Measurements from ENCODE around the gene COL9A3.
A peak's percentile ranks its signal among the peaks of the same experiment; 100 is the strongest.
"Not testable (repeated sequence)": the region's sequence is repeated elsewhere in the genome, so short reads cannot be mapped to it uniquely, and the experiment has no call there.

Gene COL9A3

GRCh38 chr20:62837790-62838127 is 20.9 kb downstream of the COL9A3 start:
- no peak for DNase-seq

GRCh38 chr20:62838128-62838891 is 21.5 kb downstream of the COL9A3 start:
- no peak for DNase-seq

GRCh38 chr20:62839261-62839660 is 22.4 kb downstream of the COL9A3 start:
- no peak for DNase-seq

GRCh38 chr20:62839816-62840215 is 23.0 kb downstream of the COL9A3 start:
- no peak for DNase-seq

- DNase-seq, result peak; percentile 7
These were observed 23.7 kb downstream of the COL9A3 start for GRCh38 chr20:62840244-62841197.

DNA sequence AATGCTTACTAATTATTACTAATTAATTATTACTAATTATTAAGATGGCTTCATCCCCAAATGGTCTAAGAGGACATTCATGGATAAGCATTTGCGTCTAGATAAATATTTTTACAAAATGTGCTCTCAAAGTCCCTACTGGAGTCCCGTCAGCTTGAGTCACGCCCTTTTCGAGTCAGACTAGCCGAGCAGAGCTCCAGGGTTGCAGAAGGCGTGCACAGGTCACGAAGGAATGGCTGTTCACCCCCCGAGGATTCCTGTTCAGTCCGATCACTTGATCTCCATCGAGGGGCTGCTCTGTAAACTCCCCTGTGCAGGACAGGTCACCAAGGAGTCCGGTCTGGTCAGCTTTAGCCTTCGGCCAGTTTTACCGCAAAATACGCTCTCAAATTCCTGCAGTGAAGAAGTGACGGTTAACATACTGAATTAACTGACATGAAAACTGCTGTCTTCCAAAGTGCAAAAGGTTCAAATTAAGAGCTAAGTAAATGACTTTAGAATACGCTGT is 24.9 kb downstream of the COL9A3 start:
- no peak for DNase-seq

DNA sequence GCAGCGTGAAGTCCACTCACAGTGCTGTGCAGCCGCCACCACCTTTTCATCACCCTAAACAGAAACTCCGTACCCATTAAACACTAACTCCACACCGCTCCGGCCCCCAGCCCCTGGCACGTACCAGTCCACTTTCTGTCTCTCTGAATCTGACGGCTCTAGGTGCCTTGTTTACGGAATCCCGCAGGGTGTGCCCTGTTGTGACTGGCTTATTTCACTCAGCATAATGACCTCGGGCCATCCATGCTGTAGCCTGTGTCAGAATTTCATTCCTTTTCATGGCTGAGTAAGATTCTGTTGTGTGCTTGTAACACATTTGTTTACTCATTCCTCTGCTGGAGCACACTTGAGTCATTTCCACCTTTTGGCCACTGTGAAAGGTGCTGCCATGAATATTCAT is 26.8 kb downstream of the COL9A3 start:
- no peak for DNase-seq

DNA sequence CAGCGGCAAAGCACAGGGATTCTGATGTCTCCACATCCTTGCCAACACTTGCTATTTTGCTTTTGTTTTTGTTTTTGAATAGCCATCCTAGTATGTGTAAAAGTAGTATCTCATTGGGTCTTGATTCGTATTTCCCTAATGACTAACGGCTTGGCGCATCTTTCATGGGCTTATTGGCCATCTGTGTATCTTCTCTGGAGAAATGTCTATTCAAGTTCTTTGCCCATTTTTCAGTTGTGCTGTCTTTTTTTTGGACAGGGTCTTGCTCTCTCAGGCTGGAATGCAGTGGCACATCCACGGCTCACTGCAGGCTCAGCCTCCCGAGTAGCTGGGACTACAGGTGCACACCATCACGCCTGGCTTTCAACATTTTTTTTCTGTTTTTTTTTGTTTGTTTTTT is 27.3 kb downstream of the COL9A3 start:
- no peak for DNase-seq

DNA sequence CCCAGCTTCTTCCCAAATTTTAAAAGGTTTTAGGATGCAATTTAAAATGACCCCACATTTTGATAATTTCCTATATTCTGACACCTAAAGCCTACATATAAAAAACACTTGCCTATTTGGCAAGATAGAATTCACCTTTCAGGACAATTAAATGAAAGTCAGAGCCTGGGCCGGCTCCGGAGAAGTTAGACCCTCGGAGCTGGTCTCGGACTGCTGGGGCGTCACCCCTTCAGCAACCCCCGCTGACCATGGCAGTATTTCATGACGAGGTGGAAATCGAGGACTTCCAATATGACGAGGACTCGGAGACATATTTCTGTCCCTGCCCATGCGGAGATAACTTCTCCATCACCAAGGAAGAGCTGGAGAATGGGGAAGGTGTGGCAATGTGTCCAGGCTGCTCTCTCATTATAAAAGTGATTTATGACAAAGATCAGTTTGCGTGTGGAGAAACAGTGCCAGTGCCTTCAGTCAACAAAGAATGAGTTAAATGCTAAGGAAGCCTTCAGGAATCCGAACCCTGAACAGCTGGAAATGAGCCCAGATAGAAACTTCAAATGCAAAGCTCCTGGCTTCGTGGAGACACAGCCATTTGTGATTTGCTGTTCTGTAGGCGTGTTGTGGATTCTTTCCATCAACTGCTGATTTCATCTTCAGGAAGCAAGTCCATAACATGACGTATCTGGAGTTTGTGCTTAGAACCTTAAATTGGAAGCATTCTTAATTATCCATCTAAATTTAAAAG is 28.7 kb downstream of the COL9A3 start:
- DNase-seq, result no peak

DNA sequence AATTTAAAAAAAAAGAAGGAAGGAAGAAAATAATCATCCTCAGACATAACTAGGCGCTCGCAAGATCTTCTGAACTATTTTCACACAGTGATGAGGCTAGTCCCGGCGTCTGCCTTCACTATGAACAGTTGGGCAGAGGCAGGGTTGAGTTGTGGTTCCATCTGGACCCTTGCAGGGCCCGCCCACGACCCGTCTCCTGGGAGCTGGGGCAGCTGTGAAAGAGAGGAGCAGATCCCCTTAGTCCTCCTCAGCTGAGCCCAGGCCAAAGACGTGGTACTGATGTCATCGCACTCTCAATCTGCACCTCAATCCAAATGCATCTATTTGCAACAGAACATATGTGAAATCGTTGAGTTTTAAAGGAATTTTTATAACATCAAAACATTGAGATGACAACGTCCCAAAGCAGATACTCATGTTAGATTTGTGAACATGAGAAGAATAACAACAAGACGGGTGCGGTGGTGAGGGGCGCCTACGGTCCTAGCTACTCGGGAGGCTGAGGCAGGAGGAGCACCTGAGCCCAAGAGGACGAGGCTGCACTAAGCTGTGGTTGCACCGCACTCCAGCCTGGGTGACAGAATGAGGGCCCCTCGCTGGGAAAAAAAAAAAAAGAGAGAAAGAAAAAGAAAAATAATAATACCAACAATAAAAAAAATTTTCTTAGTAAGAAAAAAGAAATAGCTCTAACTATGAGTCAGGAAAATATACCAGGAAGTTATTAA is 29.5 kb downstream of the COL9A3 start:
- no peak for DNase-seq

GRCh38 chr20:62848917-62849316 is 32.1 kb downstream of the COL9A3 start:
- not testable (repeated sequence) for DNase-seq

- DNase-seq, result no peak
These were observed 32.6 kb downstream of the COL9A3 start for GRCh38 chr20:62849431-62849830.

DNA sequence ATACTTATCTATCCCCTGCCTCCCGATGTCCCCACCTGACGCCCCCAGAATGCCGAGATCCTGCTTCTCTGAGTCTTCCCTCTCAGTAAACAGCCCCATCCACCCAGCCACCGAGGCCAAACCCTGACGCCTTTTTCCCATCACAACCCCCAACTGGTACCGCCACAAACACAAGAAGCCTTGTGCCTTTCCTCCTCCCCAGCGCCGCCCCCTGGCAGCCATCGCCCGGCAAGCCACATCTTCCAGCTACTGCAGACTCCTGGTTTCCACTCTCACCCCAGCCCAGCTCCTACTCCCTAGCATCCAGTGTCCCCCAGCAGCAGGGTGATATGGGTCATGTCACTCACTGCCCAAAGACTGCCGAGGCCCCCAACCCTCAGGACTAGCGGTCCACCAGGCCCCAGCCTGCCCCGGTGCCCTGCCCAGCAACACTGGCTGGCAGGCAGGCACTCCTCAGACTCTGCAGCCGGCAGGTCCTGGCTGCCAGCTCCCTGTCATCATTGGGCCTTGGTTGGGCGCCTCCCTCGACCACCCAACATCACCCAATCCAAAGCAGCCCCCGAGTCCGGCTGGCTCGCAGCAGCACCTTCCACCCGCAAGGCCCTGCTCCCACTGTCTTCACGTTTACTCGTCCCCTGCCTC is 33.6 kb downstream of the COL9A3 start:
- DNase-seq, result no peak

DNA sequence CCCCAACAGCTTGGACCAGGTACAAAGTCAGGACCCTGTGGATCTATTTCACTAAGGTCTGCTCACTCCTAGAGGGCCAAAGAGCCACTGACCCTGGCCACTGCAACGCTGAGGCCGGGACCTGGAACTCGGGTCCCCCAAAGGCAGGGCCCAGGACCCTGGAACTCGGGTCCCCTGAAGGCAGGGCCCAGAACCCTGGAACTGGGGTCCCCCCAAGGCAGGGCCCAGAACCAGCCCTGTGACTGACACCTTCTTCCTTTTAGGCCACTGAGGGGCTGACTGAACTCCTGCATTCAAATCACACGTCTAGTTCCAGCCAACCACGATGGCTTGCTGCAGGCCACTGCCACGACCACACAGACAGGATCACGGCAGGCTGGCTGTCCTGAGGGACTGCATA is 35.3 kb downstream of the COL9A3 start:
- DNase-seq, result no peak

- no peak for DNase-seq
These were observed 36.0 kb downstream of the COL9A3 start for GRCh38 chr20:62852841-62853240.

DNA sequence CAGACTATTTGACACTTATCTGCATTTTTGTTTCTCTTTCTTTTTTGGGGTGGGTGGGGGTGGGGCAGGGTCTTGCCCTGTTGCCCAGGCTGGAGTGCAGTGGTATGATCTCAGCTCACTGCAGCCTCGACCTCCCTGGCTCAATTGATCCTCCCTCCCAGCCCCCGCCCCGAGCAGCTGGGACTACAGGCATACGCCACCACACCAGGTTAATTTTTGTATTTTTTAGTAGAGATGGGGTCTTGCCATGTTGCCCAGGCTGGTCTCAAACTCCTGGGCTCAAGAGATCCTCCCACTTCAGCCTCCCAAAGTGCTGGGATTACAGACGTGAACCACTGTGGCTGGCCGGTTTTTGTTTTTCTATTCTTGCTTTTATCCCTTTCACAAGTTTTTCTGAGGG is 36.5 kb downstream of the COL9A3 start:
- DNase-seq, result not testable (repeated sequence)

DNA sequence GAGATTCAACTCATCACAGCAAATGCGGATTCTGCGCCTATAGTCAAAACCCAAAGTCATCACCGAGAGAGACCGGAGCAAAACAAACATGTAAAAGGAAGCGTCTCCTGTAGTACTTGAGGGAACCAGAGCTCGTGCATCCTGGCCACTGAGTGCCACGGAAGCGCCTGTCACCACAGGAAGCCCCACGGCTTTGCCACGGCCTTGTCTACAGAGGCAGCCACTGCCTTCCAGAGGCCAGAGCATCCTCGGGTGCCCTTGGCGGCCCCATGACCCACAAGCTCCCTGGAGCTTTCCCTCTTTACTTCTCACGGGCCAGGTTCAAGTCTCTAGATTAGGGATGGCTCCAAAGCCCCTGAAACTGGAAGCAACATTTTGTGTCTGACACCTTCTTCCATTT is 37.3 kb downstream of the COL9A3 start:
- DNase-seq, result no peak

DNA sequence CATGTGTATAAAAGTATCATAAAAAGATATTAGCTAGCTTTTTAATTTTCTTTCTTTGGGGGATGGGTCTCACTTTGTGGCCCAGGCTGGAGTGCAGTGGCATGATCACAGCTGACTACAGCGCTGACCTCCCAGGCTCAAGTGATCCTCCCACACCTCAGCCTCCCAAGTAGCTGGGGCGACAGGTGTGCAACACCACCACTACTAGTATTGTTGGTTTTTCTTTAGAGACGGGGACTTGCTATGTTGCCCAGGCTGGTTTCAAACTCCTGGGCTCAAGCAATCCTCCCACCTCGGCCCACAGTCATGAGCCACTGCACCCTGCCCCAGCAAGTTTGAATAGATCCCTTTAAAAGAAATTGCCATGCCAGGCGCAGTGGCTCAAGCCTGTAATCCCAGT is 38.3 kb downstream of the COL9A3 start:
- DNase-seq, result no peak

GRCh38 chr20:62856931-62857619 is 40.2 kb downstream of the COL9A3 start:
- DNase-seq, result no peak

GRCh38 chr20:62858058-62858830 is 41.4 kb downstream of the COL9A3 start:
- no peak for DNase-seq
